Dermis blood vessel endothelial cell (primary cell): ENCODE measurements around the gene GNPTG. TPM values are rescaled to one million over a fixed set of nuclear protein-coding genes. Genes with fewer than 3 reads are reported as not detected.
"Not testable (repeated sequence)": the region's sequence is repeated elsewhere in the genome, so short reads cannot be mapped to it uniquely, and the experiment has no call there.

Source experiments
- DNase-seq: peaks from one replicate; pipeline ENCODE4 v3.0.0; 2010
- total RNA-seq: library from RNA; depleted of rRNA; stranded (reverse); fragments of >200 nt; gene quantifications from 2 replicates; pipeline ENCODE4 v1.2.3, GENCODE V29; 2014

Gene GNPTG
- total RNA-seq, 1 donor from 2014 or later, result 49.9 TPM

DNA sequence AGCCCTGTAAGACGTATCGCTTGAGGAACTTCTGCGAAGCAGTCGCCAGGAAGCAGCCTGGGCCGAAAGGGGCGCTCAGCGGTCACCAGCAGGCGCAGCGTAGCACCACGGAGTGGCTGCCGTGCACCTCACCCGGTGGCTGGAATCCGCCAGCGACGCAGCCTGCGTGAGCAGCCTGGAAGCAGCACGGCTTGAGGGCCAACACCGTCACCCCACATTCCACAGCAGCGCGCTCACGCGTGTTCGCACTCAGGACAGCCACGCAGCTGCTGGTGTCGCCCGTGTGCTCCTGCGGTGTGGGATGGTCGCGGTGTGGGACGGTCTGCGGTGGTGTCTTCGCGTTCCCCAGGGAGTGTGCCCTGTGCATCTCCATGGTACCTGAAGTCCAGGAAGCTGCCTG, 32.7 kb upstream of the GNPTG start:
- no peak for DNase-seq

GRCh38 chr16:1320097-1320496, 31.6 kb upstream of the GNPTG start:
- DNase-seq, result no peak

- no peak for DNase-seq
Observed at GRCh38 chr16:1320658-1321240, 31.0 kb upstream of the GNPTG start.

GRCh38 chr16:1322407-1322806, 29.3 kb upstream of the GNPTG start:
- no peak for DNase-seq

GRCh38 chr16:1323296-1324239, 28.2 kb upstream of the GNPTG start:
- DNase-seq, result no peak

- DNase-seq, result no peak
Observed at GRCh38 chr16:1324286-1324826, 27.4 kb upstream of the GNPTG start.

- DNase-seq, result no peak
Observed at GRCh38 chr16:1325261-1325660, 26.5 kb upstream of the GNPTG start.

DNA sequence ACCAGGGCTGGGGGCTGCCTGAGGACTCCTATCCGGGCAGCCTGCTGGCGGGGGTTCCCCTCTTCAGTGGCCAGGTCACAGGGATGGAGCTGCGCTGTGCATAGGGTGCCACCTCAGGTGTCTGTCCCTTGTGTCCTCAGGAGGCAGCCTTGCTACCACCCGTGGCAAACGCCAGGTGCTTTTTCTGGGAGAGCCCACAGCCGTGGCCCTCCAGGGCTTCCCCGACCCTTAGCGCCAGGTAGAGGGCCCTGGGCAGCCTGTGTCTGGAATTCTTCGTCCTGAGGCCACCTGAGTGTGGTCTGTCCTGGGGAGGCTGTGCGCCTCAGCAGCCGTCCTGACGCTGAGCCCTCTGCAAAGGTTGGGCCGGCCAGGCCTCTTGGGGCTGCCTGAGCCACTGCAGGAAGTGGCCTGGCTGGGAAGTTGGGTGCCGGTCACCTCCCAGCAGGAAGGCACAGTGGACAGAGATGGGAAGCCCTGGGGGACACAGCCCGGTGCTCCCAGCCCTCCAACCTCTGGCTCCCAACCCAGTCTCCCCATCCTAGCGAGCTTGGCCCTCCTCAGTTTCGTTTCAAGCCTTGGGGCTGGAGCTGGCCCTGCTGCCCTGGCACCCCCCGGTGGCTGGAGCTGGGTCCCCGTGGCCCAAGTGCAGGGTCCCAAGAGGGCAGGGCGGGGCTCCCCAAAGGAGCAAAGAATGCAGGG, 25.9 kb upstream of the GNPTG start:
- DNase-seq, result no peak

GRCh38 chr16:1326391-1326790, 25.3 kb upstream of the GNPTG start:
- no peak for DNase-seq

DNA sequence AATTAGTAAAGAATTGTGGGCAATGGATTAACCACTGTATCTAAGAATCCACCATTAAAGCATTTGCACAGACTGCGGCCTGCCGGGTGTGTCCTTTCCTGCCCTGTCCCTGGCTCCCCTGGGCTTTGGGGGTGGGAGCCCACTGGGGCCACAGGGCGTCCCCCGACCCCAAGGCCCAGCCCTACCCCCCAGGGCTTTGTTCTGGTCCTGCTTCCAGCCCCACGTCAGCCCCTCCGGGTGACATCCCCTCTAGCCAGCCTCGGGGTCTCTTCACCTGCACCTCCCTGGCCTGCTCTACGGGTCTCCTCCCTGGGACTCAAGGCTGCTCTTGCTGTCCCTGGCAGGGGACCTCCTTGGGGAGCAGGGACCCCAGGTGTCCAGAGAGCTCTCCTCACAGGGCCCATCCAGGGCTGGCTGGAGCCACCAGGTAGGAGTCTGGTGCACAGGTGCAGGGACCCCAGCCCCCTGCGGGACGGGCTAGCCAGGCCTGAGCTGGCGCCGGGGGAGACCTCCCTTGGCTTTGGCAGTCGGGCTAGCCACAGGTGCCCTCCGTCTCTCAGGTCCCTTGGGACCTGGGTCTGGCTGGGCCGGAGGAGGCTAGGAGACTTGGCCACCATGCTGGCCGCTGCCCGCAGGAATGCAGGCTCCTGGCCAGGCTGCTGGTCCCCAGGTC, 24.6 kb upstream of the GNPTG start:
- no peak for DNase-seq

DNA sequence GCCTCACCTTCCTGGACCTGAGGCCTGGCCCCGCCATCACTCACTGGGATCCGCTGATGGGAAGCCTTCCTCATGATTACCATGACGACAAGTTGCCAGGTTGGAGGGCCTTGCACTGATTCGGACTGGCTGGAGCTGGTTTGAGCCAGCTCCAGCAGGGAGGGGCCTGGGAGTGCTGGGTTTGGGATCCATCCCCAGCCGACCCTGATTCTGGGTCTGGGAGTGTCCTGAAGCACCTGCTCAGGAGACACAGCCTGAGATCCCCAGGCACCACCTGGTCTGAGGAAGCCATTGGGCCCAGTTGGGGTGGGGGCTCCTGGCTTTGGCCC, 24.1 kb upstream of the GNPTG start:
- no peak for DNase-seq

- DNase-seq, result not testable (repeated sequence)
Observed at GRCh38 chr16:1328136-1328535, 23.6 kb upstream of the GNPTG start.

- DNase-seq, result not testable (repeated sequence)
Observed at GRCh38 chr16:1328961-1329360, 22.8 kb upstream of the GNPTG start.

GRCh38 chr16:1330260-1330914, 21.3 kb upstream of the GNPTG start:
- DNase-seq, result no peak

DNA sequence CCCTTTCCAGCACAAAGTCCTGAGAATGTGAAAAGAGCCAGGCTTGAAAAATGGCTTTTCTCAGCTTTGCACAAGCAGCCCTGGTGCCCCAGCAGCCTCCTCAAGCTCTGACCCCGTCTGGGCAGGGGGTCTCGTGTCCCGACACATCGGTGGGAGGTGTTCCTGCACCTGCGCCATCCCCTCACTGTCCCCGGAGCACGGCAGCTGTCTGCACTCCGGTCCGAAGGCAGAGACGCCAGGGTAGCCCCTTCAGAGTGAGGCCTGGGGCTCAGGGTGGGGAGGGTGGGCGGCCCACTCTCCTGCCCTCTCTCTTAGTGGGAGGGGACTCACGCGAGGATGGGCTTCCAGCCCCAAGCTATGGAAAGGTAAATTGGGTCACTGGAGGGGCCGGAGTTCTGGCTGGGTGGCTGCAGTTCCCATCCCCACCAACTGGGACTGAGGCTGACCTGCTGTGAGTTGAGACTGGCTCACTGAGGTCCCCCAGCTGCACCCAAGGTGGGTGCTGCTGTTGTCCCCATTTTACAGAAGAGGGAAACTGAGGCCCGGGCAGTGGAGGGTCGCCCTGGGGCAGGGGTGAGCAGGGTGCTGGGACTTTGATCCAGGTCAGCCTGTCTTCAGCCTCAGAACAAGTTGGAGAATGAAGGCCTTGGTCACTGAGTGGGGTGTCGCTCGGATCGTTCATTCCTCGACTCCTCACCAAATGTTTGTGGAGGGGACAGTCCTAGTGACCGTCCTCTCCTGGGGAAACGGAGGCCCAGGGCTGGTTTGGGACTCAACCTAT, 20.6 kb upstream of the GNPTG start:
- DNase-seq, result no peak

- DNase-seq, result peak; percentile 73
Observed at GRCh38 chr16:1331712-1332617, 19.8 kb upstream of the GNPTG start.

DNA sequence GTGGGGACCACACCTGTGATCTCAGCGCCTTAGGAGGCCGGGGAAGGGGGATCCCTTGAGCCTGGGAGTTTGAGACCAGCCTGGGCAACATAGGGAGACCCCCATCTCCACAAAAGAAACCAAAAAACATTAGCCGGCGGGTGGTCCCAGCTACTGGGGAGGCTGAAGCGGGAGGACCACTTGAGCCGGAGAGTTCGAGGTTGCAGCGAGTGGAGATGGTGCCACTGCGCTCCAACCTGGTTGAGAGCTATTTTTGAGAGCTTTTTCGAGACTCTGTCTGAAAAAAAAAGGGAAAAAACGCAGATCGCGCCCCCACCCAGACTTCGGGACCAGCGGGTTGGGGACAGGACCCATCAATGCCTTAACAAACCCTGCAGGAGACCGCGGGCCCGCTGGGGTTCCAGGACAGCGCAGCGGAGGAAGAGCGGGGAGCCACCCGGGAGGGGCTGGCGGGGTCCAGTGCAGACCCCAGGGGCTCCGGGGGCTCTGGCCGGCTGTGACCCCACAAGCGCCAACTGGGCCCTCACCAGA, 19.0 kb upstream of the GNPTG start:
- no peak for DNase-seq

DNA sequence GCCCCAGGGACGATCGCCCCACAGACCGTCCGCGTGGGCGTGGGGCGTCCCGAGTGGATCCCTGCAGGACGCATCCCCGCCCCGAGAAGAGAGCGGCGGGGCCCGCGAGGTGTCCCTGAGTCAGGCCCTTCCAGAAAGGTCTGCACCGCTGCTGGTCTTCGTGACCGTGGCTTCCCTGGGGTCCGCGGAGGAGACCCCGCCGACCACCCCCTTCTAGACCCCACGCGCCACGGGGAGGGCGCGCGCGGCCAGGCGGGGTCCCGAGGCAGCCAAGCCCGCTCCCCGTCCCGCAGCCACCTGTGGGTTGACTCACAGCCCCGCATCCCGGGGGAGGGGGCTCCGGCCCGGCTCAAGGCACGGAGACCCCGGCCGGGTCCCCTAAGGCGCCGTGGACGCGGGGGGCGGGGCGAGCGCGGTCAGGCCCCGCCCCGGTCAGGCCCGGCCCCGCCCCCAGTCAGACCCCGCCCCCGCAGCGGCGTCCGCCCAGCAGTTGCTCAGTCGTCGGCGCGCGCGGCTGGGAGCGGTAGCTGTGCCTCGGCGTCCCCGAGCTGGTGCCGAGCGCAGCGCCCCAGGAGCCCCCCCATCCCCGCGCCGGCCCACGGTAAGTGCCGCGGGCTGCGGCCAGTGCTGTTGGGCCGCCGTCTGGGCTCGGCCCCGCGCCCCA, 18.4 kb upstream of the GNPTG start, which contains the start of gene BAIAP3:
Gene BAIAP3 (plus strand): TSS at position 497 of the 664 bp plus-strand sequence. CDS start 4,905 bp downstream, outside the sequence.
- DNase-seq, result peak; percentile 53
